AG09309 (cell line): ENCODE results near the gene NHS.

Experiments
- DNase-seq: peaks from one replicate; pipeline ENCODE4 v3.0.0-alpha.2; 2010; ENCODE audit warnings: low read depth
- H3K4me3 ChIP-seq: 2 replicates; pipeline ENCODE4 v1.5.1; 2011; ENCODE audit warnings: mild to moderate bottlenecking, low read depth, low read length, moderate library complexity; ENCODE audit not compliant: control insufficient read depth
- CTCF ChIP-seq: IDR thresholded peaks from 2 replicates; pipeline ENCODE4 v1.5.1; 2011; ENCODE audit warnings: mild to moderate bottlenecking, low read depth, low read length, inconsistent platforms; ENCODE audit not compliant: insufficient read depth, control insufficient read depth; ENCODE audit errors: missing control alignments

NHS gene

GRCh38 chrX:17595456-17596035, 220.5 kb downstream of the NHS start:
- TF ChIP-seq CTCF = no peak
- H3K4me3 ChIP-seq = no peak overlapping the region
- DNase-seq = peak; percentile 29

- TF ChIP-seq CTCF = no peak
- H3K4me3 ChIP-seq = no peak overlapping the region
- no peak for DNase-seq
Measured at GRCh38 chrX:17596061-17596460, 221.1 kb downstream of the NHS start.

- no peak for TF ChIP-seq CTCF
- no peak for DNase-seq
- H3K4me3 ChIP-seq = no peak overlapping the region
Measured at GRCh38 chrX:17596546-17597205, 221.7 kb downstream of the NHS start.

GRCh38 chrX:17597327-17597726, 222.3 kb downstream of the NHS start:
- TF ChIP-seq CTCF = no peak
- H3K4me3 ChIP-seq = no peak overlapping the region
- no peak for DNase-seq

- no peak overlapping the region for H3K4me3 ChIP-seq
- no peak for TF ChIP-seq CTCF
- no peak for DNase-seq
Measured at GRCh38 chrX:17597836-17598439, 222.9 kb downstream of the NHS start.

GRCh38 chrX:17601441-17602200, 226.6 kb downstream of the NHS start:
- no peak for DNase-seq
- TF ChIP-seq CTCF = no peak

More at GRCh38 chrX:17601441-17602200, 226.6 kb downstream of the NHS start:
- no peak overlapping the region for H3K4me3 ChIP-seq
